LNCAP (cell line): ENCODE data around the gene RAD54L.

Source experiments
- TF ChIP-seq, protein P1 (sequence below): fragments of 450-650 bp; IDR thresholded peaks from 2 replicates; pipeline ENCODE4 v1.5.1; 2017; ENCODE audit warnings: mild to moderate bottlenecking

The RAD54L gene

DNA sequence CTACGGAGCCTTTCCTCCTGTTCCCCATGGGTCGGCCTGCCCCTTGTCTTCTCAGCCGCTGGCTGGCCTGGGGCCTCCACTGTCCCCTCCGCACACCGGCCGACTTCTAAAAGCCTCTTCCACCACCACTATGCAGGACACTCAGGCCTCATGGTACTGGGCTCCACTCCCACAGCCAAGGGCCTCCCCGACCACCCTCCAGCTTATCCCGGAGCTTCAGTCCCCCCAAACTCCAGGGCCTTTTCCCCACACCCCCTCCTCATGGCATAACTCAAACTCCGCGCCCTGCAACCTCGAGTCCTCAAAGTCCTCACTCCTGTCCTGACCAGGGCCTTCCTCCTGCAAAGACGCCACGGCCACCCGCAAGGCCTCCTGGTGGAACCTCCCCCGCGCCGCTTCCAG lies 53.8 kb downstream of the RAD54L start:
- TF ChIP-seq, protein P1, sequence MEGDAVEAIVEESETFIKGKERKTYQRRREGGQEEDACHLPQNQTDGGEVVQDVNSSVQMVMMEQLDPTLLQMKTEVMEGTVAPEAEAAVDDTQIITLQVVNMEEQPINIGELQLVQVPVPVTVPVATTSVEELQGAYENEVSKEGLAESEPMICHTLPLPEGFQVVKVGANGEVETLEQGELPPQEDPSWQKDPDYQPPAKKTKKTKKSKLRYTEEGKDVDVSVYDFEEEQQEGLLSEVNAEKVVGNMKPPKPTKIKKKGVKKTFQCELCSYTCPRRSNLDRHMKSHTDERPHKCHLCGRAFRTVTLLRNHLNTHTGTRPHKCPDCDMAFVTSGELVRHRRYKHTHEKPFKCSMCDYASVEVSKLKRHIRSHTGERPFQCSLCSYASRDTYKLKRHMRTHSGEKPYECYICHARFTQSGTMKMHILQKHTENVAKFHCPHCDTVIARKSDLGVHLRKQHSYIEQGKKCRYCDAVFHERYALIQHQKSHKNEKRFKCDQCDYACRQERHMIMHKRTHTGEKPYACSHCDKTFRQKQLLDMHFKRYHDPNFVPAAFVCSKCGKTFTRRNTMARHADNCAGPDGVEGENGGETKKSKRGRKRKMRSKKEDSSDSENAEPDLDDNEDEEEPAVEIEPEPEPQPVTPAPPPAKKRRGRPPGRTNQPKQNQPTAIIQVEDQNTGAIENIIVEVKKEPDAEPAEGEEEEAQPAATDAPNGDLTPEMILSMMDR, result no peak

DNA sequence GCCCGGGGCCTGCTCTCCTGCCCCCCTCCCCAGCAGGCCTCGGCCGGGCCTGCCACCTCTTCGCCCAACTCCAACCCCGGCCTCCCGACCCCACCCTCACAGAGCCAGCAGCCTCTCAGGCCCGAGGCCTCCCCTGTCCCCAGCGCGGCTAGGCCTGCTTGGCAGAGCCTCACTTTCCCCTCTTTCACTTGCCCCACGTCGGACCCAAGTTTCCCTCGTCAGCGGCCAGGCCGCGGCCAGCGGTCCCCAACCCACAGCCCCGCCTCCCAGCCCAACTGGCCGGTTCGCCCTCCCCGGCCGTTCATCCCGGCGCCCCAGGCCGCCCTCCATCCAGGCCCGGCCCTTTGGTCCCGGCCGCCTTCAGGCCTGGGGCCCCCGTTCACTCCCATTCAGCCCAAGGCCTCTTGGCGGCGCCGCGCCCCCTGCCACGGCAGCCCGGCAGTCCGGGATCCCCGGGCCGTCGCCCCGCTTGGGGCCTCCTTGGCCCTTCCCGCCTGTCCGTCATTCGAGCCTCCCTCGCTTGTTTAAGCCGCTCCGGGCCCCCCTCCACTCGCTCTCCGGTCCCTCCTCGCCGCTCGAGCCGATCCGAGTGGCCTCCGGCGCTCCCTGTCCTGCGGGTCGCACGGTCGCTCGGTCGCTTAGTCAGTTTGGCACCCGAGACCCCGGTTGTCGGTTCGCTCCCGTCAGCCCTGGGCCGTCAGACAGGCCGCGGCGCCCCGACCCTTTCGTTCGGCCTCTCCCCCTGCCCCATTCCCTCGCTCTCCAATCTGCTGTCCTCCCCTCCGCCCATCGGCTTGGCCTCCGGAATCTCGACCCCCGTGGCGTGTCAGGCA lies 54.5 kb downstream of the RAD54L start:
- TF ChIP-seq, protein P1, result no peak; the same call in 1 of the 2 replicates

DNA sequence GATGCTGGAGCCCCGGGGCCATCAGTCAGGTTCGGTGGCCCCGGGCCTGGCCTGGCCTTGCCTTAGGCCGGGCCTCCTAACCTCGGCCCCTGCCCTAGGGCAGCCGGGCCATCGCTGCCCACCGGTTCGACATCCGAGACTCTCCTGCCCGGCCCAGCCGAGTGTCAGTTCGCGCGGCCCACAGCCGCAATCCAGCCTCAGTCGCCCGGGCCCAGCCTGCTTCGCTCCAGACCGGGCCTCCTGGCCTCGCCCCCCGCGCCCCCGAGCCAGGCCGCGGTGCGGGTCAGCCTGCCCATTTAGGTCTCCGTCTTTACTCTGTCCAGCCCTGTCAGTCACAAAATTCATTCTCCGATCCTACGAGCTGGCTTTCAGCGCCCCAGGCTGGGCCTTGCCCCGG lies 55.1 kb downstream of the RAD54L start:
- TF ChIP-seq, protein P1, result no peak

DNA sequence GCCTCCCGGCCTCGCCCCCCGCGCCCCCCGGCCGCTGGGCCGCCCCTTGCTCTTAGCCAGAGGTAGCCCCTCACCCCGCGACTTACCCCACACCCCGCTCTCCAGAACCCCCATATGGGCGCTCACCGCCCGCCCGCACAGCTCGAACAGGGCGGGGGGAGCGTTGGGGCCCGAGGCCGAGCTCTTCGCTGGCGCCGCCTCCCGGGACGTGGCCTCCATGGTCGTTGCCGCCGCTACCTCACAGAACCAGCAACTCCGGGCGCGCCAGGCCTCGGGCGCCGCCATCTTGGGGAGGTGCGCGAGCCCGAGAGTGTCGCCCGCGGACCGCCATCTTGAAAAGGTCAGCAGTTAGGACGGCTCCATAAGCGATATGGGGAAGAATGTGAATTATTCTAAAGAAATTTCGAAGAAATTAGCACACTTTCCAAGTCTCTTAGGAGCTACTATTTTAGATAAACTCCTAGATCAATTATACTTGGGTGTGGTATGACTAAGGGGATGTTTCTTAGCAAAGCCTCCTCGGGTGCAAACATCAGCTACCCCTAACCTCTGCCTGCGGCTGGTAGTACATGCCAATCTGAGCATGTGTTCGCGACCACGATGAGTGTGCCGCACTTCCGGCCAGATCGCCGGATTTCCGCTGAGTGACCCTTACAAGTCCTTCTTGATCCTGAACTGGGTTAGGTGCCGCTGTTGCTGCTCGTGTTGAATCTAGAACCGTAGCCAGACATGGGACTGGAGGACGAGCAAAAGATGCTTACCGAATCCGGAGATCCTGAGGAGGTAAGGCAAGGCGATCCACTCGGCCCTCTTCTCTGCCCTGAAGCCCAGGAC lies 55.7 kb downstream of the RAD54L start, which contains the start of the genes LRRC41 and UQCRH:
LRRC41 (minus strand) TSS at position 579 of the 834 bp plus-strand sequence; CDS start at position 285, 294 bp downstream.
UQCRH (plus strand) TSS at position 661 of the 834 bp plus-strand sequence; CDS start at position 730, 69 bp downstream.
- TF ChIP-seq, protein P1, result no peak; the same call in 1 of the 2 replicates

DNA sequence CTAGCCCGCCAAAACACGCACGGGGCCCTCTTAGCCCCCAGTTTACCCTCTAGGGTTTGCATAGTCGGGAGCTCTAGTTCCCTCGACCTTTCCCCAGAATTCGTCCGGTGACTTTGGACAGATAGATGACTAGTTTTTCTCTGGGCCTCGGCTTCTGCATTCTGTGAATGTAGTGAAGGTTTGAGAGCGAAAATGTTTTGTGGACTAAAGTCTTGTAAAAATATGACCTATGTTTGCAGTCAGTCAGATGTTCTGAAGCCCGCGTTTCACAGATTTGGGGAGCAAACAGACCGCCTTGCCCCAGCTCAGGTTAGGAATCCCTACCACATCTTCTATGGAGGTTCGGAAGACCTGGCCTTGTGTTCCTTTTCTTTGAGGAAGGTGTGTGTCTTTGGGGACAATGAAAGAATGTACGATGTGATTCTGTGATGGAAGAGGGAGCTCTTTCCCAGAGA lies 56.3 kb downstream of the RAD54L start:
- TF ChIP-seq, protein P1, result no peak

DNA sequence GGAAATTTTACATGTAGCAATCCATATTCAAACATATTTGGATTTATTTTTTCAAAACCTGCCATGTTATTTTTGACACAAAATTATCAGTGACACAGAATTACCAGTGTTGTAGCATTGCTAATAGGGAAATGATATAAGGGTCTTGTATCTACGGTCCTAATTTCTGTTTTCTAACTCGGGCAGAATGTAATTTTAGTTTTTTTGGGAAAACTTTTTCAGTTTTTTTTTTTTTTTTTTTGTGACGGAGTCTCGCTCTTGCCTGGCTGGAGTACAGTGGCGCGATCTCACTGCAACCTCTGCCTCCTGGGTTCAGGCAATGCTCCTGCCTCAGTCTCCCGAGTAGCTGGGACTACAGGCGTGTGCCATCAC lies 58.6 kb downstream of the RAD54L start:
- TF ChIP-seq, protein P1, result no peak

DNA sequence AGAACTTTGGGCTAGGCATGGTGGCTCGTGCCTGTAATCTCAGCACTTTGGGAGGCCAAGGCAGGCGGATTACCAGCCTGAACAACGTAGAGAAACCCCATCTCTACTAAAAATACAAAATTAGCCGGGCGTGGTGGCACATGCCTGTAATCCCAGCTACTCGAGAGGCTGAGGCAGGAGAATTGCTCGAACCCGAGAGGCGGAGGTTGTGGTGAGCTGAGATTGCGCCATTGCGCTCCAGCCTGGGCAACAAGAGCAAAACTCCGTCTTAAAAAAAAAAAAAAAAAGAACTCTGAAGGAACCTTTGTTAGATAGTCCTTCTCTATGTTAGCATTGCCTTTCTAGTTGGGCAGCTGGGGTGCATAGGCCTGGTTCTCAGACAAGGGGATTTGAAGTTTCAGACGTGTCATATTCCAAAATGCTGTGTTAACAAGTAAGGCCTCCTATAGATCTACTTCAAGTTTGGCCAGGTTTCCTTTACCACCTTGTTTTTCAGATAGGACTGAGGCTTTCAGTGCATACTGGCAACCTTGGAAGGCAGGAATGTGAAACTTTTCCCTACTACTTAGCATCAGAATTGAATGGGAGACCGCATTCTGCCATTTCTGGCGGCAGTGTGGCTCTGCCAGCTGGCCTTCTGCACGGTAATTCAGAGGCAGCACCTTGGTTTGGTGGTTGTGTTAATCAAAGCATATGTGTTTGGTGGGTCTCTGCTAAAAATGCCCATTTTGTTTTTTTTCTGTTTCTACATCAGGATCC lies 62.0 kb downstream of the RAD54L start:
- TF ChIP-seq, protein P1, result no peak
